NCI-H2227 (cell line): ENCODE data around the gene CUX1.
"Not testable (repeated sequence)": the region's sequence is repeated elsewhere in the genome, so short reads cannot be mapped to it uniquely, and the experiment has no call there.

Source experiments
- DNase-seq: peaks from one replicate; lab custom pipeline; 2025; ENCODE audit not compliant: unreplicated experiment; lab: John Stamatoyannopoulos, UW

The CUX1 gene

GRCh38 chr7:101974393-101974792 is 157.0 kb downstream of the CUX1 start:
- DNase-seq = no peak

- DNase-seq = no peak
Observed at GRCh38 chr7:101975046-101975445, 157.6 kb downstream of the CUX1 start.

GRCh38 chr7:101976411-101976810 is 159.0 kb downstream of the CUX1 start:
- DNase-seq = no peak

DNA sequence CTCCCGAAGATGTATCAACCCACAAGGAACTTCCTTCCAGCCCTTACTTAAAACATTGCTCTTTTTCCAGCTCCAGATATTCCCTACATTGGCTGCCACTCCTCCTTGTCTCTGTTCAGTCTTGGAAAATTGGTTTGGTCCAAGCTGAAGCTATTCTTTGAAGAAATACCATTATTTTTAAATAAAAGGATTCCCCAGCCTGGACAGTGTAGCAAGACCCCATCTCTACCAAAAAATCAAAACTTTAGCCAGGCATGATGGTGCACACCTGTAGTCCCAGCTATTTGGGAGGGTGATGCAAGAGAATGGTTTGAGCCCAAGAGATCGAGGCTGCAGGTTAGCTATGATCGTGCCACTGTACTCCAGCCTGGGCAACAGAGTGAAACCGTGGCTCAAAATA is 159.8 kb downstream of the CUX1 start:
- no peak for DNase-seq

DNA sequence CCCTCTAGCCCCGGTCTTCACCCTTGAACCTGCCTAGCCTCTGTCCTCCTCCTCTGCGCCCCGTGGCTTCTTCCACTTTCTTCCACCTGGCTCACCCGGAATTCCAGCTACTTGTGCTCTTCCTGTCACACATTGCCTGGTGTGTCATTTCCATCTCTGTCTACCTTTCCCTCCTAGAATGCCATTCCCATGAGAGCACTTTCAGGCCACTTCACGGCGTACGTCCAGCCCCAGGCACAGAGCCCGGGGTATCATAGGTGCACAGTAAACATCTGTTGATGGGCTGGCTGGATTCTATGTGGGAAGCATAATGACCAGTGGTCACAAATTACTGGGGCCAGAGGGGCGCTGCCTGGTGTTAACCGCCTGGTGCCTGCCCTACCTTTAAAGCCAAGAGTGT is 161.3 kb downstream of the CUX1 start:
- DNase-seq = no peak

GRCh38 chr7:101983147-101983811 is 165.9 kb downstream of the CUX1 start:
- no peak for DNase-seq

DNA sequence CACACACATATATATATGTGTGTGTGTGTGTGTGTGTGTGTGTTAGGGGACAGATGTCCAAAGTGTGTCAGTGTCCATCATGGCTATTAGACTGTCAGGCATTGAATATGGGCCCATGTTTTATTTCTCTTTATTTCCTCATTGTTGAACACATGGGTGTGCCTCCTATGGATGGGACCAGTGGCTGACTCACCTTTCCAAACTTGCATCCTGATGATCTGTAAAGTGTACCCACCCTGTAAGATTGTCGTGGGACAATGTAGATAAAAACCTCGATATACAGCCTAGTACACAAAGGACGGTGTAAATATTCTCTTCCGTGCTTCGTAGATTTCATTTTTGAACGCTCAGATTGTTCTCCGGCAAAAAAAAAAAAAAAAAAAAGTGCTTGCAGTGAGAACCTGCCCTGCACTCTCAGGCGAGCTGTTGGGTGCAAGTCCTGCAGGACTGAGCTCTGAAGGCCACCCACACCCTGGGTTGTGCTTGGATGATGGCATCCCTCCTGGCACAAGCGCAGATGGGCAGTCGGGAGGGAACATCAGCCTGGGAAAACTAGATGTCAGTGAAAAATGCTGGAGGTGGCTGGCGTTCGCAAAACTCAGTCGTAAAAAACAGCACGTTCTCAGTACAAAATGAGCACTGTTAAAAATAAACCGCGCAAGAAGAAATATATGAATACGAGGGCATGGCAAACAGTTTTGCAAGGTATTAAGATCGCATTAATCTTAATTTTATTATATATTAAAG is 166.9 kb downstream of the CUX1 start:
- DNase-seq = no peak

GRCh38 chr7:101985057-101985902 is 167.9 kb downstream of the CUX1 start:
- DNase-seq = peak; percentile 53

DNA sequence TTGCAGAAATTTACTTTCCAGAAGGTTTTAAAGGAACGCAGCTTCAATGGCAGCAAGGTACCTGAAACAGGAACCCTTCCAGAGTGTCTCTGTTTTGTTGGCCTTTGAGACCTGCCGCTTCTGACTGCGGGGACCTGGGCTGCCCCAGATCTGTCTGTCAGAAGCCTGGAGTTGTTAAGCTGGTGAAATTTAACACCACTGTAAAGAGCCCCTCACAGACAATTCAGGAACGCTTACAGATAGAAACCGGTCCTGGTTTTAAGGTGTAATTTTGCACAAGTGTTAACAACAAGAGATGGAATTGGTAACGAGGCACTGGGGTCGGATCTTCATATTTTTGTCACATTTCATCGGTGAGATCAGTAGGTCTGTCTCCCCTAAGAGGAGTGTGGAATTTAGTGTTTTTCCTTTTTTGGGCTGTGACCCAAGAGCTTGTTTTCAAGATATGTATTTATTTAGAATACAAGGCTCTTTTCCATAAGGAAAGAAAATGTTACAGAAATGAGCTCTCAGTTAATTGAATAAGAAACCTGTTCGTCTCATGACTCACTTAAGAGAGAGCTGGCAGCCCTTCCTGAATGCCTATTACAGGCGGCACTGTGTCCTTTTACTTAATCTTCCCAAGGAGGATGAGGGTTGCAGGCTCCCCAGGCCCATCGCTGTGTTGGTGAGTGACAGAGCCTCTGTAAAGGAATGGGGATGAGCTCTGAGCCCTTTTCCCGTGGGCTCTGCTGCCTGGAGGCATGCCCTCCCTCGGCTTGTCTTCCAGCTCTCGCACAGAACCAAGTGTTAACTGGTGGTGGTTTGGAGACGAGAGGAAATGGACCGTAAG is 168.7 kb downstream of the CUX1 start:
- DNase-seq = peak; percentile 40

GRCh38 chr7:101987494-101987893 is 170.1 kb downstream of the CUX1 start:
- DNase-seq = no peak

DNA sequence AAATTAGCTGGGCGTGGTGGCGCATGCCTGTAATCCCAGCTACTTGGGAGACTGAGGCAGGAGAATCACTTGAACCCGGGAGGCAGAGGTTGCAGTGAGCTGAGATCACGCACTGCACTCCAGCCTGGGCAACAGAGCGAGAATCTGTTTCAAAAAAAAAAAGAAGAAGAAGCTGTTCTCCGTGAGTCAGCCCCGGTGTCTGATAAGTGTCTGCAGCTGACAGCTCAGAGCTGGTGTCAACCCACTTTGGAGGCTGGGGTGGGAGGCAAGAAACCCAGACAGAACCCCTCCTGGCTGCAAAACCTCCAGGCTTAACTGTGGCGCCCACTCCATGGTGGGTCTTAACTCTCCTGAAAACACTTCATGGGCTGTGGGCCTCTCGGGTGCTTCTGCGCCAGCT is 170.6 kb downstream of the CUX1 start:
- DNase-seq = not testable (repeated sequence)

GRCh38 chr7:101988513-101988912 is 171.1 kb downstream of the CUX1 start:
- DNase-seq = no peak

GRCh38 chr7:101989101-101989500 is 171.7 kb downstream of the CUX1 start:
- no peak for DNase-seq

- no peak for DNase-seq
Observed at GRCh38 chr7:101990811-101991418, 173.5 kb downstream of the CUX1 start.

- DNase-seq = no peak
Observed at GRCh38 chr7:101991860-101992259, 174.4 kb downstream of the CUX1 start.

- no peak for DNase-seq
Observed at GRCh38 chr7:101993311-101993710, 175.9 kb downstream of the CUX1 start.

GRCh38 chr7:101995121-101995520 is 177.7 kb downstream of the CUX1 start:
- DNase-seq = no peak

DNA sequence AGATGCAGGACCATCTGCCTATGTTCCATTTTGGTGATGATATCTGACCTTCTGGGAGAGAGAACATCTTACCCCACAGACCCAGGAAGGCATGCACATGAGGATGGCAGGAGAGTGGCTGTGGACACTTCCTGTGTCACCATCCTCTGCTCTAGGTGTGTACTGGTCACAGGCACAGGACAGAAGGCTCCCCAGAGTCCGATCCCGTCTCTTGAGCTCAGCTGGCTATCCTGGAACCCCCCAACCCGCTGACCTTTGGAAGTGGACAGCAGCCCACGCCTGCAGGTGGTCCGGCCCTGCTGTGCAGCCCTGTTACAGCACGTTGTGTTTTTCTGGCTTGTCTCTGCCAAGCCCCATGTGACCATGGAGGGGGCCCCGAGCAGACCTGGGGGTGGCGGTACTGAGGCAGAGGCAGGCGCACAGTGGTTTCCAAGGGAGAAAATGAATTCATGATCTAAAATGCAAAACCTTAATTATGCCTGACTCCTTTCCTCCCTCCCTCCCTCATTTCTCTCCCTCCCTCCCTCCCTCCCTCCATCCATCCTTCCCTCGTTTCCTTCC is 178.8 kb downstream of the CUX1 start:
- no peak for DNase-seq

GRCh38 chr7:101996876-101997275 is 179.4 kb downstream of the CUX1 start:
- no peak for DNase-seq
